Keratinocyte (primary cell): ENCODE data around the gene SLAIN1. TPM values are rescaled to one million over a fixed set of nuclear protein-coding genes. Genes with fewer than 3 reads are reported as not detected.

Experiments
- DNase-seq: peaks from one replicate; pipeline ENCODE4 v3.0.0-alpha.2; 2011; ENCODE audit warnings: low read depth, missing footprints, low spot score
- FAIRE-seq: peaks from 2 replicates; lab custom pipeline; 2011; peaks lifted over from hg19 to GRCh38; lab: Jason Lieb, UNC
- H2AFZ ChIP-seq: 2 replicates; pipeline ENCODE4 v1.6.0; 2012; ENCODE audit warnings: low read length, control low read depth, inconsistent platforms; ENCODE audit not compliant: control insufficient read depth
- H3K27ac ChIP-seq: 2 replicates; pipeline ENCODE4 v1.5.1; 2011; ENCODE audit warnings: low read length; ENCODE audit not compliant: control insufficient read depth, insufficient read depth
- H3K27me3 ChIP-seq: 3 replicates; pipeline ENCODE4 v1.6.0; 2011; ENCODE audit warnings: low read length; ENCODE audit not compliant: control insufficient read depth, insufficient read depth; ENCODE audit errors: extremely low read depth
- H3K36me3 ChIP-seq, 2 experiments: 2 replicates in 1 of 2; 3 replicates in 1 of 2; pipeline ENCODE4 v1.5.1; 2011; ENCODE audit warnings: low read length in 2 of 2, mild to moderate bottlenecking in 1 of 2; ENCODE audit not compliant: control insufficient read depth in 2 of 2, insufficient read depth in 2 of 2; ENCODE audit errors: extremely low read depth in 1 of 2
- H3K4me1 ChIP-seq: 3 replicates; pipeline ENCODE4 v1.5.1; 2011; ENCODE audit warnings: low read length; ENCODE audit not compliant: control insufficient read depth, insufficient read depth; ENCODE audit errors: extremely low read depth
- H3K4me2 ChIP-seq: 3 replicates; pipeline ENCODE4 v1.6.0; 2011; ENCODE audit warnings: low read depth, low read length; ENCODE audit not compliant: control insufficient read depth, insufficient read depth; ENCODE audit errors: extremely low read depth
- H3K4me3 ChIP-seq, 3 experiments: fragments of 200-600 bp in 1 of 3; sonication (generic) in 1 of 3; 2 replicates in 2 of 3; 3 replicates in 1 of 3; pipeline ENCODE4 v1.5.1; 2011 to 2016; ENCODE audit warnings: low read length in 3 of 3, mild to moderate bottlenecking in 3 of 3, control low read depth in 2 of 3, inconsistent platforms in 1 of 3, low read depth in 1 of 3, mixed read lengths in 1 of 3, mixed run types in 1 of 3, moderate library complexity in 1 of 3; ENCODE audit not compliant: control insufficient read depth in 2 of 3, insufficient read depth in 2 of 3; ENCODE audit errors: extremely low read depth in 1 of 3
- H3K79me2 ChIP-seq: 2 replicates; pipeline ENCODE4 v1.6.0; 2012; ENCODE audit warnings: low read length; ENCODE audit not compliant: control insufficient read depth, insufficient read depth
- H3K9ac ChIP-seq: 3 replicates; pipeline ENCODE4 v1.6.0; 2011; ENCODE audit warnings: low read length; ENCODE audit not compliant: control insufficient read depth, insufficient read depth; ENCODE audit errors: extremely low read depth
- H3K9me1 ChIP-seq: 3 replicates; pipeline ENCODE4 v1.6.0; 2011; ENCODE audit warnings: low read length; ENCODE audit not compliant: control insufficient read depth, insufficient read depth; ENCODE audit errors: extremely low read depth
- H3K9me3 ChIP-seq: 2 replicates; pipeline ENCODE4 v1.5.1; 2012; ENCODE audit warnings: low read depth, low read length; ENCODE audit not compliant: control insufficient read depth
- H4K20me1 ChIP-seq: 3 replicates; pipeline ENCODE4 v1.6.0; 2011; ENCODE audit warnings: low read length; ENCODE audit not compliant: control insufficient read depth, insufficient read depth; ENCODE audit errors: extremely low read depth
- EZH2 ChIP-seq: IDR thresholded peaks from one replicate; pipeline ENCODE4 v1.6.1; 2012; ENCODE audit warnings: inconsistent platforms, mild to moderate bottlenecking, low read length, moderate library complexity
- dilution Hi-C: fragments of 300-500 bp; cut with MboI; formaldehyde crosslinking; loops from one replicate; pipeline ENCODE4 v1.7.0; 2020; ENCODE audit warnings: low sequenced_read_pairs; ENCODE audit not compliant: extremely low pct_ligation_motif_present
- polyA plus RNA-seq, 5 experiments: library from polyadenylated mRNA; depleted of rRNA in 3 of 5; stranded (reverse) in 3 of 5; stranded (forward) in 1 of 5; unstranded in 1 of 5; fragments of >200 nt; gene quantifications; 1 replicate in 1 of 5; 2 replicates in 3 of 5; 3 replicates in 1 of 5; pipeline versions ENCODE4 v1.2.1 to v1.2.3, GENCODE V29; 2011 to 2012; ENCODE audit warnings: missing spikeins in 2 of 5, low read depth in 1 of 5, low replicate concordance in 1 of 5
- TF ChIP-seq, protein P1 (sequence below), 3 experiments: IDR thresholded peaks in 1 of 3; conservative IDR thresholded peaks in 1 of 3; optimal IDR thresholded peaks in 1 of 3; 2 replicates in 2 of 3; 3 replicates in 1 of 3; pipeline versions ENCODE3 to v1.5.1; 2011; ENCODE audit warnings: low read length in 3 of 3, mild to moderate bottlenecking in 3 of 3, moderate library complexity in 2 of 3, control low read depth in 1 of 3, inconsistent platforms in 1 of 3; ENCODE audit not compliant: insufficient read depth in 2 of 3; ENCODE audit errors: extremely low read depth in 1 of 3

SLAIN1 gene
- polyA plus RNA-seq, 1 donor (not counting 4 experiments of a cell fraction or from before 2014, with no cell fraction given) = not detected

DNA sequence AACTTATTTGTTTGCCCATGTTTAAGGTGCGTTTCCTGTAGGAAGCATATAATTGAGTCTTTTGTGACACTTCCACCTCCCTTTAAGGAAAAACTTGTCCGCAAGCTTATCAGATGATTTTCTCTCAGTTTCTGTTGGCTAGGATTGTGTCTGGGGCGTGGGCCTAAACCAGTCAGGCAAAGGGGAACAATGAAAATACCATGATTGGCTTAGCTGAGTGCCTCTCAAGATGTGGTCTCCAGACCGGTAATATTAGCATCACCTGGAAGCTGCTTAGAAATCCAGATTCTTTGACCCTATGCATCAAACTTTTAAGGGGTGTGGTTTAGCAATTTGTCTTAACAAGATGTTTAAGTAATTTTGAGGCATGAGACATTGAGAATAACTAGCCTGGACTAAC is 20.0 kb downstream of the SLAIN1 start:
- no peaks in the 10 kb centered on the region for H3K36me3 ChIP-seq
- dilution Hi-C loops = no loop called here
- DNase-seq (no peak), FAIRE-seq (no peak)
- H3K4me2 ChIP-seq = no peak overlapping the region
- H3K27ac ChIP-seq = no peak overlapping the region
- no peaks in the 10 kb centered on the region for H3K79me2 ChIP-seq
- no peaks in the 10 kb centered on the region for H3K9me3 ChIP-seq
- no peaks in the 10 kb centered on the region for H3K4me1 ChIP-seq
- no peaks in the 10 kb centered on the region for H4K20me1 ChIP-seq
- TF ChIP-seq, protein P1, sequence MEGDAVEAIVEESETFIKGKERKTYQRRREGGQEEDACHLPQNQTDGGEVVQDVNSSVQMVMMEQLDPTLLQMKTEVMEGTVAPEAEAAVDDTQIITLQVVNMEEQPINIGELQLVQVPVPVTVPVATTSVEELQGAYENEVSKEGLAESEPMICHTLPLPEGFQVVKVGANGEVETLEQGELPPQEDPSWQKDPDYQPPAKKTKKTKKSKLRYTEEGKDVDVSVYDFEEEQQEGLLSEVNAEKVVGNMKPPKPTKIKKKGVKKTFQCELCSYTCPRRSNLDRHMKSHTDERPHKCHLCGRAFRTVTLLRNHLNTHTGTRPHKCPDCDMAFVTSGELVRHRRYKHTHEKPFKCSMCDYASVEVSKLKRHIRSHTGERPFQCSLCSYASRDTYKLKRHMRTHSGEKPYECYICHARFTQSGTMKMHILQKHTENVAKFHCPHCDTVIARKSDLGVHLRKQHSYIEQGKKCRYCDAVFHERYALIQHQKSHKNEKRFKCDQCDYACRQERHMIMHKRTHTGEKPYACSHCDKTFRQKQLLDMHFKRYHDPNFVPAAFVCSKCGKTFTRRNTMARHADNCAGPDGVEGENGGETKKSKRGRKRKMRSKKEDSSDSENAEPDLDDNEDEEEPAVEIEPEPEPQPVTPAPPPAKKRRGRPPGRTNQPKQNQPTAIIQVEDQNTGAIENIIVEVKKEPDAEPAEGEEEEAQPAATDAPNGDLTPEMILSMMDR (optimal IDR thresholded peaks at IDR 0.05 in 1 of 3, IDR thresholded peaks at IDR 0.05 in 1 of 3, conservative IDR thresholded peaks at IDR 0.05 in 1 of 3; ENCODE audit: extremely low read depth in 1 of 3, insufficient read depth in 2 of 3, low read length in 3 of 3) = no peak
- no peak for TF ChIP-seq EZH2
- H3K4me3 ChIP-seq = no peak overlapping the region
- no peak overlapping the region for H2AFZ ChIP-seq
- no peaks in the 10 kb centered on the region for H3K27me3 ChIP-seq
- no peak overlapping the region for H3K9ac ChIP-seq
- no peaks in the 10 kb centered on the region for H3K9me1 ChIP-seq

GRCh38 chr13:77719128-77719527 is 21.6 kb downstream of the SLAIN1 start:
- no peaks in the 10 kb centered on the region for H3K4me1 ChIP-seq
- DNase-seq (no peak), FAIRE-seq (no peak)
- no peak overlapping the region for H3K4me3 ChIP-seq
- H2AFZ ChIP-seq = no peak overlapping the region
- H3K4me2 ChIP-seq = no peak overlapping the region
- dilution Hi-C loops = no loop called here
- no peak overlapping the region for H3K9ac ChIP-seq
- no peaks in the 10 kb centered on the region for H3K36me3 ChIP-seq
- no peaks in the 10 kb centered on the region for H3K27me3 ChIP-seq
- TF ChIP-seq EZH2 = no peak
- H3K9me1 ChIP-seq = no peaks in the 10 kb centered on the region
- no peaks in the 10 kb centered on the region for H3K79me2 ChIP-seq
- H4K20me1 ChIP-seq = no peaks in the 10 kb centered on the region
- no peak overlapping the region for H3K27ac ChIP-seq
- no peaks in the 10 kb centered on the region for H3K9me3 ChIP-seq

GRCh38 chr13:77720988-77721387 is 23.5 kb downstream of the SLAIN1 start:
- H3K9me3 ChIP-seq = no peaks in the 10 kb centered on the region
- H2AFZ ChIP-seq = no peak overlapping the region
- no peaks in the 10 kb centered on the region for H3K9me1 ChIP-seq
- no peak overlapping the region for H3K4me3 ChIP-seq
- no peak overlapping the region for H3K27ac ChIP-seq
- dilution Hi-C loops = no loop called here
- H3K9ac ChIP-seq = no peak overlapping the region
- no peaks in the 10 kb centered on the region for H3K36me3 ChIP-seq
- H3K27me3 ChIP-seq = no peaks in the 10 kb centered on the region
- FAIRE-seq = no peak
- TF ChIP-seq, protein P1 (optimal IDR thresholded peaks at IDR 0.05 in 1 of 3, IDR thresholded peaks at IDR 0.05 in 1 of 3, conservative IDR thresholded peaks at IDR 0.05 in 1 of 3; ENCODE audit: extremely low read depth in 1 of 3, insufficient read depth in 2 of 3, low read length in 3 of 3) = no peak
- TF ChIP-seq EZH2 = no peak
- H4K20me1 ChIP-seq = no peaks in the 10 kb centered on the region
- H3K79me2 ChIP-seq = no peaks in the 10 kb centered on the region
- H3K4me2 ChIP-seq = no peak overlapping the region
- H3K4me1 ChIP-seq = no peaks in the 10 kb centered on the region
- DNase-seq = no peak
